Measurements from ENCODE around the gene CDYL2.

Gene CDYL2

DNA sequence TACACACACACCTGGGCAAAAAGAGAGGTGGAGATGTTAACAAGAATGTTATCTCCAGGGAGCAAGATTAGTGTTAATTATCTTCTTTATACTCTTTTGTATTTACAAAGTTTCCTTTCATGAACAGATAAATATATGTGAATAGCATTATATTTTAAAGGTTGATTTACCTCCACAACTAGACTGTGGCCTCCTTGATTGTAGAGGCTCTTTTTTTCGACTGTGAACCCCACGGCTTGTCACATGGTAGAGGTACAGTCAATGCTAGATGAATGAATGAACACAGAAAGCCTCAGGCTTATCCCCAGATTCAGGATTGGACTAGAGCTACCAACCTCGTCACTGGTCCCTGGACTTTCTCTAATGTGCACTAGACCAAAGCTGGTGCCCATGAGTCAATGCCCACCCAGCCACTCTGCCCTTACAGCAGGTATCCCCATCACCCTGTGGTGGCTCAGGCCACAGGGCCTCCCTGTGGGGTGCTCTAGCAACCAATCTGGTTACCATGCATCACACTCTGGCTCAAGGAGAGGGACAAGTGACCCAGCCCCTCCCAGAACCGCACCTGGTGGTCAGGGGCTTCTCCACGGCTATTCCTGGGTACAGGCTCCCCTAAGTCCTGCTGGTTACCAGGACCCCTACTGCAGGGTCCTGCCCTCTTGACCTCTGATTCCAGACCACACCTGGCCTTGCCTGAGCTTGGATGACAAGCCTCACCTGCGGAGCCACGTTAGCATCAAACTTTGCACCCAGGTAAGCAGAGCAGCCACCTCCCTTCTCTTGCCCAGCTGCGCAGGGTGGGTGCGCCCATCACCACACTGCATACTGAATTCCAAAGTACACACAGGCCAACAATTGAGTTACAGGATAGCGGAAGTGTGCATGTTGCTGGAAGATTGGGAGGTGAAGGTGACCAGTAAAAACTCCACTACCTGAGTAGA, 101.0 kb downstream of the CDYL2 start:
- H3K27me3 ChIP-seq, result no peaks in the 10 kb centered on the region

DNA sequence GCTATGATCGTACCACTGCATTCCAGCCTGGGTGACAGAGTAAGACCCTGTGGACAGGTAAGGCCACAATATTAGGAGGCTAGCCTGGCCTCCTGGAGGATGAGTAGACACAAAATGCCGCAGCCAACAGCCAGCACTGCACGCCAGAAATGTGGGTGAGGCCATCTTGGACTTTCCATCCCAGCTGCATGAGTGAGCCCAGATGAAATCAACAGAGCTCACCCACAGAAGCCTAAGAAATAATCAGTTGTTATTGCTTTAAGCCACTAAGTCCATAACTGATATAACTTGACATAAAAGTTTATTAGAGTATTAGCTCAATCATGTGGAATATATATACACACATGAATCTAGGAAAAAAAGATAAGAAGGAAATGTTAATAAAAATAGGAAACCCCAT, 101.7 kb downstream of the CDYL2 start:
- no peak for TF ChIP-seq Cebpa-rat (IDR thresholded peaks at IDR 0.05)
- Histone ChIP-seq H3K27me3 (no peaks in the 10 kb centered on the region), H3K4me1 (no peaks in the 10 kb centered on the region), H3K9ac (no peak overlapping the region), H3K27ac (no peak overlapping the region), H4K20me1 (0 out of 2 replicates have a peak, but pooled peaks cover 15% of the 10 kb centered on the region), H3K4me3 (no peak overlapping the region), H3K36me3 (0 out of 2 replicates have a peak, but pooled peaks cover 4% of the 10 kb centered on the region), H3K9me3 (peaks cover 11% of the 10 kb centered on the region), H3K4me2 (no peak overlapping the region)

More for the DNA sequence above, 101.0 kb downstream of the CDYL2 start:
- H3K4me1 ChIP-seq, result no peaks in the 10 kb centered on the region
- H3K36me3 ChIP-seq, result 0 out of 2 replicates have a peak, but pooled peaks cover 7% of the 10 kb centered on the region
- no peak overlapping the region for H3K4me3 ChIP-seq
- 0 out of 2 replicates have a peak, but pooled peaks cover 15% of the 10 kb centered on the region for H4K20me1 ChIP-seq
- no peak overlapping the region for H3K27ac ChIP-seq
- no peak overlapping the region for H3K4me2 ChIP-seq
- no peak for TF ChIP-seq Cebpa-rat (IDR thresholded peaks at IDR 0.05)
- peaks cover 9% of the 10 kb centered on the region for H3K9me3 ChIP-seq
- no peak overlapping the region for H3K9ac ChIP-seq

DNA sequence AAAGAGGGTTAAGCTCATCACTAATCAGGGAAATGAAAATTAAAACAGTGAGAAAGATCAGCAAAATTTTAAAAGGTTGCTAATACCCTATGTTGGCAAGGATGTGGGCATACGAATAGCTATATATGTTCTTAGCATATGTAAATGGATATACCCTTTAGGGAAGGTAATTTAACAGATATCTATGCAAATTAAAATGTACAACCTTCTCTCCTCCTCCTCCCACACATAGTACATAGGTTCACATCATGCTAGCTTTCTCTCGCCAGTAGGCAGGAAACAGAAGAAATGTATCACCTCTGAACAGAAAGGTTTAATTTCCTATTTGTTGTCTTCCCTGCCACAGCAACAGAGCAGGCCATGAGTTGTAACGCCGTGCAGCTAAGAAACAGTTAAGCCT, 103.8 kb downstream of the CDYL2 start:
- H4K20me1 ChIP-seq, result 0 out of 2 replicates have a peak, but pooled peaks cover 15% of the 10 kb centered on the region
- peaks cover 14% of the 10 kb centered on the region for H3K9me3 ChIP-seq
- TF ChIP-seq Cebpa-rat (IDR thresholded peaks at IDR 0.05), result no peak
- no peak overlapping the region for H3K9ac ChIP-seq
- H3K4me2 ChIP-seq, result no peak overlapping the region
- no peaks in the 10 kb centered on the region for H3K4me1 ChIP-seq
- H3K36me3 ChIP-seq, result no peaks in the 10 kb centered on the region
- H3K27ac ChIP-seq, result no peak overlapping the region
- H3K27me3 ChIP-seq, result no peaks in the 10 kb centered on the region
- no peak overlapping the region for H3K4me3 ChIP-seq

DNA sequence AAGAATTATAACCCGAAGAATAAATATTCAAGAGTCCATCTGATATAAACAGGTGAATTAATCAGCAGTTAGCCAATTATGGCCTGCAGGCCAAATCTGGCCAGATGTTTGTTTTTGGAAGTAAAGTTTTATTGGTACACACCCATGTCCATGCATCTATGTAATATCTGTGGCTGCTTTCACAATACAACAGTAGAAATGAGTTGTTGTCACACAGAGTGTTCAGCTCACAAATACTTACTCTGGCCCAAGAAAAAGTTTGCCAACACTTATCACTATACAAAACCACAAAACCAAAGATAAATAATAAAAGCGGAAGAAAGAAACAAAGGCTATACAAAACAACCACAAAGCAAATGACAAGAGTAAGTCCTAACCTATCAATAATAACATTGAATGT, 109.4 kb downstream of the CDYL2 start:
- Histone ChIP-seq H3K27me3 (no peaks in the 10 kb centered on the region), H3K9ac (no peak overlapping the region), H3K36me3 (no peaks in the 10 kb centered on the region), H3K9me3 (peaks cover 11% of the 10 kb centered on the region), H3K4me1 (no peaks in the 10 kb centered on the region), H3K4me3 (no peak overlapping the region), H4K20me1 (0 out of 2 replicates have a peak, but pooled peaks cover 5% of the 10 kb centered on the region), H3K4me2 (no peak overlapping the region), H3K27ac (no peak overlapping the region)
- no peak for TF ChIP-seq Cebpa-rat (IDR thresholded peaks at IDR 0.05)

DNA sequence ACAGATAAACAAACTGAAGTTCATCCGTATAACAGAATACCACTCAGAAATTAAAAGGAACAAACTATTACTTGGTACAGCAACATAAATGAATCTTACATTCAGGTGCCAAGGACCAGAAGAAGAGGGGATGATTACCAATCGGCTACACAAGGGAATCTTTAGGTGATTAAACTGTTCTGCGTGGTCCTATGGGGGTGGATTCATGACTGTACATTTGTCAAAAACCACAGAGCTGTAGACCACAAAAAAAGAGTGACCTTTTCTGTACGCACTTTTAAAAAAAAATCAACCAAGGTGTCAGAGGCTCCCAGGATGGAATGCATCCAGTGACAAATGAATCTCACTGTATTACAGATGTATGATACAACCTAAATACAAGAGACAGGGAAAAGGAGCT, 110.8 kb downstream of the CDYL2 start:
- H3K36me3 ChIP-seq, result no peaks in the 10 kb centered on the region
- no peaks in the 10 kb centered on the region for H3K27me3 ChIP-seq

DNA sequence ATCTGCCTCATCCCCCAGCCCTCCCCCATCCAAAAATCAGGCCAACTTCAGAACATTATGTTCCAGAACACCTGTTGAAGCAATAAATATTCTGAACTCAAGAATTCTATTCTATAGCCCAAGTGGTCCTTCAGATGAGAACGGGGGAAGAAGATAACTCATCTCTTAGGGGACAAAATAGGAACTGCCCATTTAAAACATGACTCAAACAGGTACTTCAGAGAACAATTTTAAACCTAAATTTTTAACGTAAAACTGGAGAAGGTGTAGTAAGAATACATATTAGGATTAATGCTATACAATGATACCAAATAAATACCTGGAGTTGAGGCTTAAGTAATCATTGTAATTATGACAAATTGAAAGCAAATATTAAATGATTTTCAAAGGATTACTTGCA, 112.1 kb downstream of the CDYL2 start:
- no peak for TF ChIP-seq Cebpa-rat (IDR thresholded peaks at IDR 0.05)
- no peak overlapping the region for H3K27ac ChIP-seq

More for the DNA sequence above, 110.8 kb downstream of the CDYL2 start:
- peaks cover 6% of the 10 kb centered on the region for H3K9me3 ChIP-seq
- H3K4me2 ChIP-seq, result no peak overlapping the region
- no peak for TF ChIP-seq Cebpa-rat (IDR thresholded peaks at IDR 0.05)
- no peak overlapping the region for H3K4me3 ChIP-seq
- H3K4me1 ChIP-seq, result no peaks in the 10 kb centered on the region
- H3K9ac ChIP-seq, result no peak overlapping the region
- no peak overlapping the region for H3K27ac ChIP-seq
- 0 out of 2 replicates have a peak, but pooled peaks cover 5% of the 10 kb centered on the region for H4K20me1 ChIP-seq

DNA sequence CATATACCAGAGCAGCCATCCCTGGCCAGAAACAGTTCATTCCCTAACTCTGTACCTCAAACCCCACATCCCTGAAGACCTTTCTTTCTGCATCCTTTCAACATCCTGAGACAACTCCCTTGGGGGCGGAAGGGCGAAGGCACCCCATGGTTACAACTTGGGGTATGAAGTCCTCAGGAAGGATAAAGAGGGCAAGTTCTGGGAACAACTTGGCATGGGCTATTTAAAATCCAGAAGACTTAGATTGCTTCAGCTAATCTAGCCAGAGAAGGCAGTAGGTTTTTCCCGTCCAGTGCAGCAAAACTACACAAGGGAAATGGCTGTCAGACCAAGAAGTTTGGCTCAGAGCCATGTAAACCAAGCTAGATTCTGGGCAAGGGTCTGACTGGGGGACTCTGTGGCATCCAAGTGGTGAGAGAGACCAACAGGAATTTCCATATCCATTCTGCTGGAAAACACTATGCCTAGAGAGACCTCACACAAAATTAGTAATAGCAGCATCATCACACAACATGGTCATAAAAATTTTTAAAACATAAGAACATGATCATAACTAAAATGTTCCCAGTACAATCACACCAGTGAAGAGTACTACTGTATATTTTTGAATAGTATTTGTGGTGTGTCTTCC, 113.2 kb downstream of the CDYL2 start:
- no peaks in the 10 kb centered on the region for H3K27me3 ChIP-seq
- no peaks in the 10 kb centered on the region for H3K4me1 ChIP-seq
- no peak overlapping the region for H3K4me2 ChIP-seq
- no peaks in the 10 kb centered on the region; the same call in 1 of the 2 replicates for H3K9me3 ChIP-seq
- no peak overlapping the region for H3K4me3 ChIP-seq
- no peak overlapping the region for H3K27ac ChIP-seq
- H3K36me3 ChIP-seq, result no peaks in the 10 kb centered on the region
- no peak overlapping the region for H3K9ac ChIP-seq
- H4K20me1 ChIP-seq, result 0 out of 2 replicates have a peak, but pooled peaks cover 5% of the 10 kb centered on the region
- no peak for TF ChIP-seq Cebpa-rat (IDR thresholded peaks at IDR 0.05)

More for the DNA sequence above, 112.1 kb downstream of the CDYL2 start:
- Histone ChIP-seq H3K4me1 (no peaks in the 10 kb centered on the region), H3K36me3 (no peaks in the 10 kb centered on the region), H3K4me2 (no peak overlapping the region), H3K9me3 (peaks cover under 1% of the 10 kb centered on the region; the same call in 1 of the 2 replicates), H4K20me1 (0 out of 2 replicates have a peak, but pooled peaks cover 5% of the 10 kb centered on the region), H3K27me3 (no peaks in the 10 kb centered on the region), H3K9ac (no peak overlapping the region), H3K4me3 (no peak overlapping the region)

DNA sequence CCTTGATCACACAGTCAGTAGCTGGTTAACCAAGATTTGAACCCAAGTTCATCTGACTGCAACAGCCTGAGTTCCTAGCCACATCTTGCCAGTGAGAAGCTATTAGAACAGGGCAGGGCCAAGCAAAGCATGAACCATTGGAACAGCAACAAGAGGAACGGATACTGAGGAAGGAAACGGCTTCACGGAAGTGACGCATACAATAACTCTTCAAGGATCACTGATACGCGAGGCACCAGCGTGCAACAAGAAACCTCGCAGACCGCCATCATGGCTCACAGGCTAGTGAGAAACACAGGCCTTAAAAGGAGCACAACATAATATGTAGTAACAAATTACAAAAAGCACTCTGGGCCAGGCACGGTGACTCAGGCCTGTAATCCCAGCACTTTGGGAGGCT, 114.9 kb downstream of the CDYL2 start:
- H3K4me2 ChIP-seq, result no peak overlapping the region

DNA sequence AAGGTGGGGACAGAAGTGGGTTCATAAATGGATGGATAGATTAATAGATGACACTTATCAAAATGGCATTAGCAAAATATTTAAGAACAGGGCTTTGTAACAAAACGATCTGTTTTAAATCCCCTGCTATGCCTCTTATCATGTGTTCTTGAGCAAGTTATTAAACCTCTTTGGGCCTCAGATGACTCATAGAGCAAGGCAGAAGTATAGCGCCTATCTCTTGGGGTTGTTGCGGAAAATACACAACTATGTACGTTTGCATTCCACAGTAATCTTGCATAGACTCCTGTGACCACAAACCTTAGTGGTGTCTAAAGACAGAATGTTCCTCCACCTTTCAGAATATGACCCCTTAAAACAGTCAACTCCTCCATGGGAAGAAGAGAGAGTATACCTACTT, 116.8 kb downstream of the CDYL2 start:
- Histone ChIP-seq H3K4me1 (no peaks in the 10 kb centered on the region), H3K27ac (no peak overlapping the region), H3K4me3 (no peak overlapping the region), H3K9ac (no peak overlapping the region), H3K9me3 (0 out of 2 replicates have a peak, but pooled peaks cover 5% of the 10 kb centered on the region), H3K27me3 (no peaks in the 10 kb centered on the region), H3K36me3 (peaks cover 22% of the 10 kb centered on the region), H4K20me1 (0 out of 2 replicates have a peak, but pooled peaks cover 5% of the 10 kb centered on the region), H3K4me2 (no peak overlapping the region)
- TF ChIP-seq Cebpa-rat (IDR thresholded peaks at IDR 0.05), result no peak

More for the DNA sequence above, 114.9 kb downstream of the CDYL2 start:
- no peak for TF ChIP-seq Cebpa-rat (IDR thresholded peaks at IDR 0.05)
- Histone ChIP-seq H3K27me3 (no peaks in the 10 kb centered on the region), H3K4me3 (no peak overlapping the region), H3K9ac (no peak overlapping the region), H3K27ac (no peak overlapping the region), H3K9me3 (0 out of 2 replicates have a peak, but pooled peaks cover 4% of the 10 kb centered on the region), H4K20me1 (0 out of 2 replicates have a peak, but pooled peaks cover 5% of the 10 kb centered on the region), H3K36me3 (peaks cover 4% of the 10 kb centered on the region), H3K4me1 (no peaks in the 10 kb centered on the region)
